GM23338 (cell line): ENCODE data around the gene ADD3. TPM values are rescaled to one million over a fixed set of nuclear protein-coding genes. Genes with fewer than 3 reads are reported as not detected.

Source experiments
- ATAC-seq: fragments of 200-7000 bp; cut with Tn5 transposase; 3 replicates; pipeline ENCODE4 v1.9.1; 2020
- DNase-seq: peaks from one replicate; pipeline ENCODE4 v3.0.0-alpha.2; 2015; ENCODE audit warnings: low spot score
- H2AFZ ChIP-seq: fragments of 200-600 bp; sonication (generic); 2 replicates; pipeline ENCODE4 v1.8.0; 2016; ENCODE audit warnings: antibody characterized with exemption, mild to moderate bottlenecking, moderate library complexity
- H3F3A ChIP-seq: fragments of 200-600 bp; sonication (generic); replicated peaks from 2 replicates; pipeline ENCODE4 v1.8.0; 2017; ENCODE audit warnings: antibody characterized with exemption, mixed run types, low read depth
- H3K27ac ChIP-seq: fragments of 200-600 bp; sonication (generic); 2 replicates; pipeline ENCODE4 v1.6.1; 2016; ENCODE audit warnings: low read depth
- H3K27me3 ChIP-seq: fragments of 200-600 bp; sonication (generic); 2 replicates; pipeline ENCODE4 v1.8.0; 2016; ENCODE audit warnings: mild to moderate bottlenecking, mixed run types, moderate library complexity; ENCODE audit not compliant: insufficient read depth
- H3K36me3 ChIP-seq: fragments of 200-600 bp; sonication (generic); 2 replicates; pipeline ENCODE4 v1.8.0; 2016; ENCODE audit warnings: mild to moderate bottlenecking; ENCODE audit not compliant: insufficient read depth
- H3K4me1 ChIP-seq: fragments of 200-600 bp; sonication (generic); 2 replicates; pipeline ENCODE4 v1.8.0; 2016; ENCODE audit warnings: mild to moderate bottlenecking, moderate library complexity; ENCODE audit not compliant: insufficient read depth
- H3K4me2 ChIP-seq: fragments of 200-600 bp; sonication (generic); 2 replicates; pipeline ENCODE4 v1.7.1; 2017; ENCODE audit warnings: mixed run types
- H3K4me3 ChIP-seq: fragments of 200-600 bp; sonication (generic); 2 replicates; pipeline ENCODE4 v1.6.1; 2016; ENCODE audit warnings: mixed run types
- H3K79me2 ChIP-seq: fragments of 200-600 bp; sonication (generic); replicated peaks from 2 replicates; pipeline ENCODE4 v1.8.0; 2017; ENCODE audit warnings: mild to moderate bottlenecking; ENCODE audit not compliant: insufficient read depth
- H3K9me2 ChIP-seq: fragments of 200-600 bp; sonication (generic); 2 replicates; pipeline ENCODE4 v1.8.0; 2017; ENCODE audit not compliant: insufficient read depth
- H4K20me1 ChIP-seq: fragments of 200-600 bp; sonication (generic); replicated peaks from 2 replicates; pipeline ENCODE4 v1.8.0; 2017; ENCODE audit warnings: mild to moderate bottlenecking; ENCODE audit not compliant: insufficient read depth
- H3K27ac Mint-ChIP-seq: 2 replicates; pipeline ENCODE4 v1.8.0; 2020; ENCODE audit warnings: inconsistent platforms, mild to moderate bottlenecking, moderate library complexity, mixed read lengths
- H3K27me3 Mint-ChIP-seq: 3 replicates; pipeline ENCODE4 v1.8.0; 2022; ENCODE audit warnings: low read depth, mild to moderate bottlenecking, moderate library complexity, mixed read lengths, inconsistent platforms; ENCODE audit not compliant: insufficient read depth, poor library complexity
- H3K36me3 Mint-ChIP-seq: 3 replicates; pipeline ENCODE4 v1.8.0; 2021; ENCODE audit warnings: low read depth, mild to moderate bottlenecking, inconsistent platforms, moderate library complexity, mixed read lengths
- H3K4me1 Mint-ChIP-seq: 3 replicates; pipeline ENCODE4 v1.8.0; 2020; ENCODE audit warnings: mild to moderate bottlenecking, inconsistent platforms, mixed read lengths
- H3K4me3 Mint-ChIP-seq: 3 replicates; pipeline ENCODE4 v1.8.0; 2021; ENCODE audit warnings: moderate library complexity, mild to moderate bottlenecking, inconsistent platforms, mixed read lengths
- H3K9me3 Mint-ChIP-seq: 3 replicates; pipeline ENCODE4 v1.8.0; 2020; ENCODE audit warnings: moderate library complexity, mild to moderate bottlenecking, inconsistent platforms, mixed read lengths
- CREB1 ChIP-seq: fragments of 250-450 bp; sonication (Bioruptor Pico); IDR thresholded peaks from 2 replicates; pipeline ENCODE4 v1.5.0; 2020; ENCODE audit warnings: low read depth, mild to moderate bottlenecking, moderate library complexity
- CTCF ChIP-seq, 2 experiments: fragments of 200-600 bp in 1 of 2; sonication (generic) in 1 of 2; conservative IDR thresholded peaks; 2 replicates each; pipeline versions ENCODE4 v1.5.1 to v1.6.1; 2016 to 2017; ENCODE audit warnings: antibody characterized with exemption in 2 of 2, low read depth in 2 of 2, mild to moderate bottlenecking in 2 of 2, moderate library complexity in 1 of 2
- EZH2 ChIP-seq: fragments of 200-600 bp; sonication (generic); IDR thresholded peaks from one replicate; pipeline ENCODE4 v1.8.0; 2017; ENCODE audit warnings: antibody characterized with exemption, mild to moderate bottlenecking, low read depth; ENCODE audit not compliant: unreplicated experiment
- JUNB ChIP-seq: IDR thresholded peaks from one replicate; pipeline ENCODE4 v1.6.1; 2016; ENCODE audit warnings: antibody characterized with exemption; ENCODE audit not compliant: unreplicated experiment
- NANOG ChIP-seq: IDR thresholded peaks from 2 replicates; pipeline ENCODE4 v1.6.1; 2016; ENCODE audit warnings: antibody characterized with exemption, borderline replicate concordance
- POLR2AphosphoS5 ChIP-seq: IDR thresholded peaks from 2 replicates; pipeline ENCODE4 v1.6.1; 2016; ENCODE audit warnings: antibody characterized with exemption, low read depth
- REST ChIP-seq: IDR thresholded peaks from one replicate; pipeline ENCODE4 v1.6.1; 2018; ENCODE audit warnings: antibody characterized with exemption; ENCODE audit not compliant: unreplicated experiment
- STAT1 ChIP-seq: IDR thresholded peaks from one replicate; pipeline ENCODE4 v1.6.1; 2016; ENCODE audit warnings: antibody characterized with exemption; ENCODE audit not compliant: unreplicated experiment
- ZNF114 ChIP-seq: fragments of 250-450 bp; sonication (Bioruptor Pico); IDR thresholded peaks from 2 replicates; pipeline ENCODE4 v1.5.0; 2020; ENCODE audit warnings: mild to moderate bottlenecking, moderate library complexity
- ZNF331 ChIP-seq: fragments of 250-450 bp; sonication (Bioruptor Pico); IDR thresholded peaks from 2 replicates; pipeline ENCODE4 v1.5.0; 2020; ENCODE audit warnings: low read depth, mild to moderate bottlenecking, moderate library complexity
- polyA plus RNA-seq: library from polyadenylated mRNA; unstranded; fragments of >200 nt; fragmentation: Nextera tagmentation; extraction: Ambion mirVana; gene quantifications from 2 replicates; pipeline ENCODE4 v1.2.1, GENCODE V29; 2016
- total RNA-seq: library from RNA; depleted of rRNA; stranded (reverse); fragments of >200 nt; shearing (Covaris generic); gene quantifications from 2 replicates; pipeline ENCODE4 v1.2.3, GENCODE V29; 2014
- TF ChIP-seq, protein P1 (sequence below): fragments of 250-450 bp; sonication (Bioruptor Pico); IDR thresholded peaks from 2 replicates; pipeline ENCODE4 v1.5.0; 2020; ENCODE audit warnings: mild to moderate bottlenecking, moderate library complexity
- TF ChIP-seq, protein P2 (sequence below): IDR thresholded peaks from 2 replicates; pipeline ENCODE4 v1.6.1; 2016; ENCODE audit warnings: antibody characterized with exemption

Gene ADD3
- total and polyA plus RNA-seq, 2 experiments from 2014 or later = 68.5 to 767 TPM

DNA sequence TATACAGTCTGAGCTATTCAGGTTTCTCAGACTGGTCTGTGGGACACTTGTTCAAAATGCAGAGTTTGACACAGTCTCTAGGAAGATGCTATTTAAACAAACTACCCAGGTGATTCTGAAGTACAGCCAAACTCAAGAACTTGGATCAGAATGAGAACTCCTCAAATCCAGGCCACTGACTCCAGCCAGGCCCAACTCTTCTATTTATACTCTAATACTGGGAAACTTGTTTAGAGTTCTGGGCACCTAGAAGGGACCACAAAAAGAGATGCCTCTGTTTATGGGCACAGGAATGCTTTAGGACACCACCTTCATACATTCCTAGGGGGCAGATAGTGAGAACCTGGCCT lies 40.1 kb upstream of the ADD3 start:
- Mint-ChIP-seq H3K27me3 (no peaks in the 10 kb centered on the region), H3K27ac (no peak overlapping the region), H3K4me1 (peaks cover 23% of the 10 kb centered on the region), H3K4me3 (no peak overlapping the region), H3K36me3 (no peaks in the 10 kb centered on the region), H3K9me3 (no peaks in the 10 kb centered on the region)
- Histone ChIP-seq H3K4me2 (peak overlapping the region; percentile 70; the same call in 1 of the 2 replicates), H3K36me3 (no peaks in the 10 kb centered on the region), H3K27ac (no peak overlapping the region), H2AFZ (no peak overlapping the region; the same call in 1 of the 2 replicates), H3K27me3 (no peaks in the 10 kb centered on the region), H3K4me3 (no peak overlapping the region), H3F3A (no peaks in the 10 kb centered on the region), H3K9me2 (no peaks in the 10 kb centered on the region), H4K20me1 (no peaks in the 10 kb centered on the region), H3K4me1 (peaks cover 15% of the 10 kb centered on the region), H3K79me2 (no peaks in the 10 kb centered on the region)
- ATAC-seq (peak; percentile 22; the same call in 2 of the 3 replicates), DNase-seq (no peak)
- TF ChIP-seq CTCF (conservative IDR thresholded peaks at IDR 0.05; ENCODE audit: low read depth in 2 of 2) (no peak), ZNF331 (CRISPR knock-in tag) (no peak), REST (no peak), ZNF114 (no peak), STAT1 (no peak), JUNB (no peak), EZH2 (no peak), POLR2AphosphoS5 (no peak), NANOG (no peak), CREB1 (CRISPR knock-in tag) (no peak)
- TF ChIP-seq, protein P1, sequence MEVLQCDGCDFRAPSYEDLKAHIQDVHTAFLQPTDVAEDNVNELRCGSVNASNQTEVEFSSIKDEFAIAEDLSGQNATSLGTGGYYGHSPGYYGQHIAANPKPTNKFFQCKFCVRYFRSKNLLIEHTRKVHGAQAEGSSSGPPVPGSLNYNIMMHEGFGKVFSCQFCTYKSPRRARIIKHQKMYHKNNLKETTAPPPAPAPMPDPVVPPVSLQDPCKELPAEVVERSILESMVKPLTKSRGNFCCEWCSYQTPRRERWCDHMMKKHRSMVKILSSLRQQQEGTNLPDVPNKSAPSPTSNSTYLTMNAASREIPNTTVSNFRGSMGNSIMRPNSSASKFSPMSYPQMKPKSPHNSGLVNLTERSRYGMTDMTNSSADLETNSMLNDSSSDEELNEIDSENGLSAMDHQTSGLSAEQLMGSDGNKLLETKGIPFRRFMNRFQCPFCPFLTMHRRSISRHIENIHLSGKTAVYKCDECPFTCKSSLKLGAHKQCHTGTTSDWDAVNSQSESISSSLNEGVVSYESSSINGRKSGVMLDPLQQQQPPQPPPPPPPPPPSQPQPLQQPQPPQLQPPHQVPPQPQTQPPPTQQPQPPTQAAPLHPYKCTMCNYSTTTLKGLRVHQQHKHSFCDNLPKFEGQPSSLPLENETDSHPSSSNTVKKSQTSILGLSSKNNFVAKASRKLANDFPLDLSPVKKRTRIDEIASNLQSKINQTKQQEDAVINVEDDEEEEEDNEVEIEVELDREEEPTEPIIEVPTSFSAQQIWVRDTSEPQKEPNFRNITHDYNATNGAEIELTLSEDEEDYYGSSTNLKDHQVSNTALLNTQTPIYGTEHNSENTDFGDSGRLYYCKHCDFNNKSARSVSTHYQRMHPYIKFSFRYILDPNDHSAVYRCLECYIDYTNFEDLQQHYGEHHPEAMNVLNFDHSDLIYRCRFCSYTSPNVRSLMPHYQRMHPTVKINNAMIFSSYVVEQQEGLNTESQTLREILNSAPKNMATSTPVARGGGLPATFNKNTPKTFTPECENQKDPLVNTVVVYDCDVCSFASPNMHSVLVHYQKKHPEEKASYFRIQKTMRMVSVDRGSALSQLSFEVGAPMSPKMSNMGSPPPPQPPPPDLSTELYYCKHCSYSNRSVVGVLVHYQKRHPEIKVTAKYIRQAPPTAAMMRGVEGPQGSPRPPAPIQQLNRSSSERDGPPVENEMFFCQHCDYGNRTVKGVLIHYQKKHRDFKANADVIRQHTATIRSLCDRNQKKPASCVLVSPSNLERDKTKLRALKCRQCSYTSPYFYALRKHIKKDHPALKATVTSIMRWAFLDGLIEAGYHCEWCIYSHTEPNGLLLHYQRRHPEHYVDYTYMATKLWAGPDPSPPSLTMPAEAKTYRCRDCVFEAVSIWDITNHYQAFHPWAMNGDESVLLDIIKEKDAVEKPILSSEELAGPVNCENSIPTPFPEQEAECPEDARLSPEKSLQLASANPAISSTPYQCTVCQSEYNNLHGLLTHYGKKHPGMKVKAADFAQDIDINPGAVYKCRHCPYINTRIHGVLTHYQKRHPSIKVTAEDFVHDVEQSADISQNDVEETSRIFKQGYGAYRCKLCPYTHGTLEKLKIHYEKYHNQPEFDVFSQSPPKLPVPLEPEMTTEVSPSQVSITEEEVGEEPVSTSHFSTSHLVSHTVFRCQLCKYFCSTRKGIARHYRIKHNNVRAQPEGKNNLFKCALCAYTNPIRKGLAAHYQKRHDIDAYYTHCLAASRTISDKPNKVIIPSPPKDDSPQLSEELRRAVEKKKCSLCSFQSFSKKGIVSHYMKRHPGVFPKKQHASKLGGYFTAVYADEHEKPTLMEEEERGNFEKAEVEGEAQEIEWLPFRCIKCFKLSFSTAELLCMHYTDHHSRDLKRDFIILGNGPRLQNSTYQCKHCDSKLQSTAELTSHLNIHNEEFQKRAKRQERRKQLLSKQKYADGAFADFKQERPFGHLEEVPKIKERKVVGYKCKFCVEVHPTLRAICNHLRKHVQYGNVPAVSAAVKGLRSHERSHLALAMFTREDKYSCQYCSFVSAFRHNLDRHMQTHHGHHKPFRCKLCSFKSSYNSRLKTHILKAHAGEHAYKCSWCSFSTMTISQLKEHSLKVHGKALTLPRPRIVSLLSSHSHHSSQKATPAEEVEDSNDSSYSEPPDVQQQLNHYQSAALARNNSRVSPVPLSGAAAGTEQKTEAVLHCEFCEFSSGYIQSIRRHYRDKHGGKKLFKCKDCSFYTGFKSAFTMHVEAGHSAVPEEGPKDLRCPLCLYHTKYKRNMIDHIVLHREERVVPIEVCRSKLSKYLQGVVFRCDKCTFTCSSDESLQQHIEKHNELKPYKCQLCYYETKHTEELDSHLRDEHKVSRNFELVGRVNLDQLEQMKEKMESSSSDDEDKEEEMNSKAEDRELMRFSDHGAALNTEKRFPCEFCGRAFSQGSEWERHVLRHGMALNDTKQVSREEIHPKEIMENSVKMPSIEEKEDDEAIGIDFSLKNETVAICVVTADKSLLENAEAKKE (CRISPR knock-in tag) = no peak
- TF ChIP-seq, protein P2, sequence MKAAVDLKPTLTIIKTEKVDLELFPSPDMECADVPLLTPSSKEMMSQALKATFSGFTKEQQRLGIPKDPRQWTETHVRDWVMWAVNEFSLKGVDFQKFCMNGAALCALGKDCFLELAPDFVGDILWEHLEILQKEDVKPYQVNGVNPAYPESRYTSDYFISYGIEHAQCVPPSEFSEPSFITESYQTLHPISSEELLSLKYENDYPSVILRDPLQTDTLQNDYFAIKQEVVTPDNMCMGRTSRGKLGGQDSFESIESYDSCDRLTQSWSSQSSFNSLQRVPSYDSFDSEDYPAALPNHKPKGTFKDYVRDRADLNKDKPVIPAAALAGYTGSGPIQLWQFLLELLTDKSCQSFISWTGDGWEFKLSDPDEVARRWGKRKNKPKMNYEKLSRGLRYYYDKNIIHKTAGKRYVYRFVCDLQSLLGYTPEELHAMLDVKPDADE = no peak
